CD14-positive monocyte (primary cell): ENCODE data around the gene BMP7. TPM values are rescaled to one million over a fixed set of nuclear protein-coding genes. Genes with fewer than 3 reads are reported as not detected.

Experiments used
- DNase-seq, 3 donors: peaks; one replicate each; pipeline ENCODE4 v3.0.0-alpha.2; 2011 to 2022
- H2AFZ ChIP-seq: 2 replicates; pipeline ENCODE4 v1.6.0; 2012; ENCODE audit warnings: mild to moderate bottlenecking, low read depth, low read length, inconsistent platforms; ENCODE audit not compliant: insufficient read depth, poor library complexity, severe bottlenecking
- H3K27ac ChIP-seq, 2 donors: 1 replicate in 1 of 2; 2 replicates in 1 of 2; pipeline ENCODE4 v1.5.1; 2012 to 2013; ENCODE audit warnings: low read length in 2 of 2, control low read depth in 1 of 2, inconsistent platforms in 1 of 2, low read depth in 1 of 2, mild to moderate bottlenecking in 1 of 2
- H3K27me3 ChIP-seq, 2 donors: one replicate each; pipeline versions ENCODE4 v1.6.0 to v1.6.1; 2011 to 2013; ENCODE audit warnings: low read length in 2 of 2; ENCODE audit not compliant: control insufficient read depth in 2 of 2, insufficient read depth in 2 of 2
- H3K36me3 ChIP-seq, 2 donors: replicated peaks in 1 of 2; 1 replicate in 1 of 2; 2 replicates in 1 of 2; pipeline versions ENCODE4 v1.5.1 to v1.6.1; 2012 to 2013; ENCODE audit warnings: low read length in 2 of 2, control low read depth in 1 of 2, inconsistent platforms in 1 of 2, mild to moderate bottlenecking in 1 of 2; ENCODE audit not compliant: insufficient read depth in 2 of 2, control insufficient read depth in 1 of 2
- H3K4me1 ChIP-seq, 2 donors: 1 replicate in 1 of 2; 2 replicates in 1 of 2; pipeline versions ENCODE4 v1.5.1 to v1.6.1; 2012 to 2013; ENCODE audit warnings: low read length in 2 of 2, control low read depth in 1 of 2, inconsistent platforms in 1 of 2, mild to moderate bottlenecking in 1 of 2, moderate library complexity in 1 of 2; ENCODE audit not compliant: insufficient read depth in 2 of 2, control insufficient read depth in 1 of 2
- H3K4me2 ChIP-seq: replicated peaks from 2 replicates; pipeline ENCODE3; 2012; ENCODE audit warnings: low read length, moderate library complexity, mild to moderate bottlenecking; ENCODE audit not compliant: poor library complexity, severe bottlenecking; ENCODE audit errors: extremely low read depth
- H3K4me3 ChIP-seq, 3 experiments: fragments of 200-600 bp in 1 of 3; sonication (generic) in 1 of 3; replicated peaks in 1 of 3; 1 replicate in 2 of 3; 2 replicates in 1 of 3; pipeline ENCODE4 v1.5.1; 2011 to 2013; ENCODE audit warnings: low read length in 3 of 3, mild to moderate bottlenecking in 3 of 3, control low read depth in 2 of 3, low read depth in 2 of 3, inconsistent platforms in 1 of 3, moderate library complexity in 1 of 3
- H3K79me2 ChIP-seq: 2 replicates; pipeline ENCODE4 v1.6.0; 2012; ENCODE audit warnings: mild to moderate bottlenecking, control low read depth, inconsistent platforms, low read length, moderate library complexity; ENCODE audit not compliant: insufficient read depth
- H3K9ac ChIP-seq: 2 replicates; pipeline ENCODE4 v1.6.0; 2017; ENCODE audit warnings: low read length, mild to moderate bottlenecking; ENCODE audit not compliant: insufficient read depth, poor library complexity, severe bottlenecking
- H3K9me3 ChIP-seq, 2 donors: replicated peaks in 1 of 2; 1 replicate in 1 of 2; 2 replicates in 1 of 2; pipeline versions ENCODE4 v1.5.1 to v1.6.1; 2012 to 2013; ENCODE audit warnings: low read length in 2 of 2, control low read depth in 1 of 2; ENCODE audit not compliant: control insufficient read depth in 1 of 2, insufficient read depth in 1 of 2
- H4K20me1 ChIP-seq: 2 replicates; pipeline ENCODE4 v1.6.0; 2012; ENCODE audit warnings: mild to moderate bottlenecking, low read length, control low read depth, moderate library complexity; ENCODE audit not compliant: insufficient read depth
- H3K27ac Mint-ChIP-seq, 7 donors: one replicate each; pipeline ENCODE4 v1.8.0; 2020; ENCODE audit warnings: mild to moderate bottlenecking in 7 of 7, mixed read lengths in 7 of 7, moderate library complexity in 6 of 7, inconsistent platforms in 2 of 7
- H3K27me3 Mint-ChIP-seq, 3 donors: one replicate each; pipeline ENCODE4 v1.8.0; 2021 to 2022; ENCODE audit warnings: low read depth in 3 of 3, mild to moderate bottlenecking in 3 of 3, mixed read lengths in 3 of 3, moderate library complexity in 3 of 3, inconsistent platforms in 1 of 3
- H3K36me3 Mint-ChIP-seq, 2 donors: one replicate each; pipeline ENCODE4 v1.8.0; 2020; ENCODE audit warnings: mixed read lengths in 2 of 2, inconsistent platforms in 1 of 2, mild to moderate bottlenecking in 1 of 2
- H3K4me1 Mint-ChIP-seq: one replicate; pipeline ENCODE4 v1.8.0; 2020; ENCODE audit warnings: mild to moderate bottlenecking, mixed read lengths
- H3K4me3 Mint-ChIP-seq, 2 donors: one replicate each; pipeline ENCODE4 v1.8.0; 2020; ENCODE audit warnings: mild to moderate bottlenecking in 2 of 2, mixed read lengths in 2 of 2, moderate library complexity in 1 of 2
- H3K9me3 Mint-ChIP-seq, 7 donors: one replicate each; pipeline ENCODE4 v1.8.0; 2020 to 2022; ENCODE audit warnings: mixed read lengths in 7 of 7, mild to moderate bottlenecking in 6 of 7, moderate library complexity in 6 of 7, inconsistent platforms in 2 of 7
- WGBS: methylation state at CpG from one replicate; pipeline ENCODE4 v1.1.5; 2013; ENCODE audit warnings: missing lambda C conversion rate; ENCODE audit not compliant: insufficient coverage; 5-methylcytosine and 5-hydroxymethylcytosine counted together
- intact Hi-C, 2 donors: fragments of 100-400 bp; cut with micrococcal nuclease; formaldehyde crosslinking; loops; one replicate each; pipeline versions ENCODE4 v1.15.0 to v1.15.1; 2023
- polyA plus RNA-seq, 3 donors: library from polyadenylated mRNA; depleted of rRNA in 1 of 3; unstranded in 2 of 3; stranded (reverse) in 1 of 3; fragments of 300-500 nt in 2 of 3; fragments of >200 nt in 1 of 3; fragmentation: Illumina TruSeq in 2 of 3; gene quantifications; 1 replicate in 2 of 3; 2 replicates in 1 of 3; pipeline ENCODE4 v1.2.3, GENCODE V29; 2012 to 2021
- TF ChIP-seq, protein P1 (sequence below): fragments of 200-600 bp; IDR thresholded peaks from one replicate; pipeline ENCODE4 v1.8.0; 2022; ENCODE audit warnings: antibody characterized with exemption, mild to moderate bottlenecking

The BMP7 gene
- polyA plus RNA-seq, 3 donors = not detected

DNA sequence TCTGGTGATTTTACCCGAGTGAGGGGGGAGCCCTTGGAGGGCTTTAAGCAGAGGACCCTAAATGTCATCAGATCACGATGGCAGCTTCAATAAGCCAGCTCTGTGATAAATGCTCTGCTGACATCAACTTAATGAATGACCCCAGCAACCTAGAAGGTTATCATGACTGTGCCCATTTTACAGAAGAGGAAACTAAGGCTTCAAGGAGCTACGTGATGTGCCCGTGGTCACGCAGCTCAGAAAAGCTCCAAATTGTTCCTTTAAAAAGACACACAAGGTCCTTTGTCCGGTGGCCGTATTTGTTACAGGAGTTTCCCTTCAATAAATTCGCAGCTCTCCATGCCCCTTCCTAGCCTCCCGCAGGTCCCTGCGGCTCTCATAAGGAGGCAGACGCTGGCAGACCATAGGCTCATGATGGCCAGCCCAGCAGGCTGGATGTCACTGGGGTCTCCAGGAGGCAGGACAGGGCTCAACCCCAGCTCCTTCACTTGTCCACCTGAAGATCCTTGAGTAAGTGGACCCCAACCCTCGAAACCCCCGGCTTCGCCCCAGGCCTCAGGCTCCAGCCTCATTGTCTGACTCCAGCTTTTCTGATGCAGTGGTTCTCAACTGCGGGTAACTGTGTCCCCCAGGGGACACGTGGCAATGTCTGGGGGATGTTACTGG is 106.4 kb downstream of the BMP7 start:
- Mint-ChIP-seq H3K27me3 (peaks cover 0 to 6% (median 5%) of the 10 kb centered on the region in 3 donors), H3K4me1 (no peaks in the 10 kb centered on the region), H3K9me3 (peaks cover 0 to 8% (median 0%) of the 10 kb centered on the region in 7 donors), H3K4me3 (no peak overlapping the region), H3K27ac (no peak overlapping the region), H3K36me3 (no peaks in the 10 kb centered on the region)
- Histone ChIP-seq H3K36me3 (no peaks in the 10 kb centered on the region), H3K9me3 (no peaks in the 10 kb centered on the region), H3K4me3 (no peak overlapping the region), H3K9ac (no peak overlapping the region), H4K20me1 (no peaks in the 10 kb centered on the region), H3K27ac (no peak overlapping the region), H3K4me2 (no peak overlapping the region), H3K79me2 (no peaks in the 10 kb centered on the region), H2AFZ (no peak overlapping the region), H3K27me3 (no peaks in the 10 kb centered on the region), H3K4me1 (no peaks in the 10 kb centered on the region)
- TF ChIP-seq, protein P1, sequence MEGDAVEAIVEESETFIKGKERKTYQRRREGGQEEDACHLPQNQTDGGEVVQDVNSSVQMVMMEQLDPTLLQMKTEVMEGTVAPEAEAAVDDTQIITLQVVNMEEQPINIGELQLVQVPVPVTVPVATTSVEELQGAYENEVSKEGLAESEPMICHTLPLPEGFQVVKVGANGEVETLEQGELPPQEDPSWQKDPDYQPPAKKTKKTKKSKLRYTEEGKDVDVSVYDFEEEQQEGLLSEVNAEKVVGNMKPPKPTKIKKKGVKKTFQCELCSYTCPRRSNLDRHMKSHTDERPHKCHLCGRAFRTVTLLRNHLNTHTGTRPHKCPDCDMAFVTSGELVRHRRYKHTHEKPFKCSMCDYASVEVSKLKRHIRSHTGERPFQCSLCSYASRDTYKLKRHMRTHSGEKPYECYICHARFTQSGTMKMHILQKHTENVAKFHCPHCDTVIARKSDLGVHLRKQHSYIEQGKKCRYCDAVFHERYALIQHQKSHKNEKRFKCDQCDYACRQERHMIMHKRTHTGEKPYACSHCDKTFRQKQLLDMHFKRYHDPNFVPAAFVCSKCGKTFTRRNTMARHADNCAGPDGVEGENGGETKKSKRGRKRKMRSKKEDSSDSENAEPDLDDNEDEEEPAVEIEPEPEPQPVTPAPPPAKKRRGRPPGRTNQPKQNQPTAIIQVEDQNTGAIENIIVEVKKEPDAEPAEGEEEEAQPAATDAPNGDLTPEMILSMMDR = no peak
- WGBS = 91% methylated on average over 13 of the region's 16 CpGs
- DNase-seq = no peak
- intact Hi-C loops = no loop called here

DNA sequence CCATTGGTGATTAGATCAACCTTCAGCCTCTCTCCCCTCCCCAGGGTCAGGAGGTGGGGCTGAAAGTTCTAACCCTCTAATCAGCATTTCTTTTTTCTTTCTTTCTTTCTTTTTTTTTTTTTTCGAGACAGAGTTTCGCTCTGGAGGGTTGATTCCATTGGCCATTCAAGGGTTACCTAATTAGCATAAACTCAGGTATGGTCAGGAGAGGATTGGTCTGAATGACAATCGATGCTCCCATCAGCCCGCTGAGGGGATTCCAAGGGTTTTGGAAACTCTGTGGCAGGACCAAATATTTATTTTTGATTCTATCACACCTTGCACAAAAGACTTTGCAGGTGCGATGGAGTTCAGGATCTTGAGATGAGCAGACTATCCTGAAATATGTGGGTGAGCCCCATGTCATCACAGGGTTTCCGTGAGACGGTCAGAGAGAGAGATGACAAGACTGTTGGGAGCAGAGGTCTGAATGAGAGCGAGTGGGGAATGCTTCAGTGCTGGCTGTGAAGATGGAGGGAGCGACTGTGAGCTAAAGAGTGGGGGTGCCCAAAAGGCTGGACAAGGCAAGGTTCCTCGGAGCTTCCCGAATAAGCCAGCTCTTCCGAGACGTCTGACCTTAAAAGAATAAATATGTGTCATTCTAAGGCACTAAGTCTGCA is 107.1 kb downstream of the BMP7 start:
- Histone ChIP-seq H3K9ac (no peak overlapping the region), H3K27ac (no peak overlapping the region), H2AFZ (no peak overlapping the region), H3K27me3 (no peaks in the 10 kb centered on the region), H3K9me3 (no peaks in the 10 kb centered on the region), H3K4me2 (no peak overlapping the region), H3K36me3 (no peaks in the 10 kb centered on the region), H3K4me1 (no peaks in the 10 kb centered on the region), H3K79me2 (no peaks in the 10 kb centered on the region), H4K20me1 (no peaks in the 10 kb centered on the region), H3K4me3 (no peak overlapping the region)
- no peak for DNase-seq
- Mint-ChIP-seq H3K4me1 (no peaks in the 10 kb centered on the region), H3K27me3 (peaks cover 0 to 6% (median 5%) of the 10 kb centered on the region in 3 donors), H3K9me3 (peaks cover 0 to 4% (median 0%) of the 10 kb centered on the region in 7 donors), H3K36me3 (no peaks in the 10 kb centered on the region), H3K27ac (no peak overlapping the region), H3K4me3 (no peak overlapping the region)
- 55% methylated on average over 8 of the region's 13 CpGs for WGBS
- intact Hi-C loops = no loop called here
- TF ChIP-seq, protein P1 = no peak
